Inflammatory macrophage treated with lipopolysaccharide for 4 hours (primary cell): Measurements from ENCODE around the gene PCOLCE2.
A peak's percentile ranks its signal among the peaks of the same experiment; 100 is the strongest.
"Not testable (repeated sequence)": the region's sequence is repeated elsewhere in the genome, so short reads cannot be mapped to it uniquely, and the experiment has no call there.

Experiments
- DNase-seq: peaks from one replicate; pipeline ENCODE4 v3.0.0-alpha.2; 2020

Gene PCOLCE2

GRCh38 chr3:142898346-142899213 lies 9.7 kb upstream of the PCOLCE2 start:
- no peak for DNase-seq

- DNase-seq, result no peak
Observed at GRCh38 chr3:142897807-142898206, 8.9 kb upstream of the PCOLCE2 start.

GRCh38 chr3:142896996-142897395 lies 8.1 kb upstream of the PCOLCE2 start:
- DNase-seq, result no peak

- DNase-seq, result no peak
Observed at GRCh38 chr3:142896201-142896755, 7.4 kb upstream of the PCOLCE2 start.

- no peak for DNase-seq
Observed at GRCh38 chr3:142894493-142894892, 5.6 kb upstream of the PCOLCE2 start.

DNA sequence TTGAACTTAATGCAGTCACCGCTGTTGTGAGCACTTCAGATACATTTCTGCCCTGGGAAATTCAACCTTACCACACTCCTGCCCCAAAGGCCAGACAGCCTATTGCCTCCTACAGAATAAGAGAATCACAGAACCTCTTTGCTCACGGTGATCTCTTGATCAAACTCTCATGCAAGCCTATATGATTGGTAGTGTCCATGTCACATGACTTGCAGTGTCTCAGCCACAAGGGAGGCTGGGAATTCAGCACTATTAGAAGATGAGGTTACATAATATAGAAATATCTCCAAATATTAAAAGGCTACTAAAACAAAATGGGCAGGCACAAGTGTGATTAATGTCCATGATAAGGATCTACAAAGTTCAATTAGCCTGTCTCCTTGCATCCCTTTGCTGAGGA lies 3.8 kb upstream of the PCOLCE2 start:
- no peak for DNase-seq

DNA sequence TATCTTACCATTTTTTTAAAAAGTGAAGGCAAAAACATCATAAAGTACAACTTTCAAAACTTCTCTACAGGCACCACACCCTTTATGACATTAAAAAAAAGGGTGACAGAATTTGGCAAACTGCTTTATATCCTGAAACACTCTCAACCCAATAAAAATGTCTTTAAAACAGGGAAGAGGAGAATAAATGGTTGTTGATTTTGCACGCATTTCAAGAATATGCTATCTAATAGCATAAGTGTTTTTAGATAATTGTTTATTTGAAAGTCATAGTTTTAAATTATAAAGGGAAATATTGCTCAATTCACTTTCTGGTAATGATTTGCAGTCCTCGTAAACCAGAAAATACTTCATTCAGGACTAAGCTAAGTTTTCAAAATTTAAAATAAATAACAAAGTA lies 1.7 kb upstream of the PCOLCE2 start:
- DNase-seq, result no peak

- no peak for DNase-seq
Observed at GRCh38 chr3:142889212-142890014, 530 bp upstream of the PCOLCE2 start.

GRCh38 chr3:142888099-142888480 lies 793 bp downstream of the PCOLCE2 start:
- DNase-seq, result no peak

GRCh38 chr3:142886940-142887339 lies 1.9 kb downstream of the PCOLCE2 start:
- DNase-seq, result no peak

DNA sequence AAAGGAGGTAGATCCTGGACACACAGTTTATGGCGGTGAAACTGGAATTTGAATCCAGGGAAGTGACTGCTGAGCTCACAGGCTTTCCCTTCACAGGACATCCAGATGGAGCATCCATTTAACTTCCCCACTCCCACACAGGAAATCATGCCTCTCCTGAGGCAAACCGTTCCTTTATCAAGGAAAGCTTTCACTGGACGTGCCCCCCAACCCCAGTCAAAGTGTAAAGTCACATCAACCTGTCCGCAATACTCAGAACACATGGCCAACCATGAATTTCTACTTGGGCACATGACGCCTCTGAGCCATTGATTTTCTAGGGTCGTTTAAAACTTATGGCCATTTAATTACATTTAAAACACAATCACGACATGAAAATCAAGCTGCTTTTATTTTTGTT lies 2.9 kb downstream of the PCOLCE2 start:
- no peak for DNase-seq

- DNase-seq, result peak; percentile 41
Observed at GRCh38 chr3:142884531-142884930, 4.4 kb downstream of the PCOLCE2 start.

DNA sequence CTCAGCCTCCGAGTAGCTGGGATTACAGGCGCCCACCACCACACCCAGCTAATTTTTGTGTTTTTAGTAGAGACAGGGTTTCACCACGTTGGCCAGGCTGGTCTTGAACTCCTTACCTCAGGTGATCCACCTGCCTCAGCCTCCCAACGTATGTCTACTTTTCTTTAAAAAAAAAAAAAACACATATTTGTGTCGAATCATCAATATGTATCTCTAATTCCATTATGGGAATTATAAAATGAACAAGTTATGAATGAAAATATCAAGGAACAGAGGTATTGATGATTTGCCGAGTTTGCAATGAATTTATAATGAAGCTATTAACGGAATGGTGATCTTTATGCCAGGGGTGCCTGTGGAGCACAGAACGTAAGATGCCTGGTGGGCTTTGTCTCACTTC lies 5.3 kb downstream of the PCOLCE2 start:
- DNase-seq, result not testable (repeated sequence)

- no peak for DNase-seq
Observed at GRCh38 chr3:142881445-142882224, 7.2 kb downstream of the PCOLCE2 start.

- no peak for DNase-seq
Observed at GRCh38 chr3:142878649-142879300, 10.1 kb downstream of the PCOLCE2 start.

DNA sequence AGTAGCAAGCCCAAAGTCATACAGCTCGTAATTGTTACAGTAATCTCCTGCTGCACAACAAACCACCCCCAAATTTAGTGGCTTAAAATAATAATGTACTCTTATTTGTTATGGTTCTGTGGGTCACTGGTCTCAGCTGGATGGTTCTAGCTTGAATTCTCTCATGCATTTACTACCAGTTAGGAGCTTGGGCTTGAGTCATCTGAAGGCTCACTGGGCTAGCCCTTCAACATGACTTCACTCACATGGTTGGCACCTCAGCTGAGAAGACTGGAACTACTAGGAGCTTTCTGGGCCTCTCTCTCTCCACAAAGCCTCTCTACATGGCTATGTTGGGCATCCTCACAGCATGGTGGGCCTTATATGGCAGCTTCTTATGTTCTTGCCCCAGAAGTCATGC lies 12.5 kb downstream of the PCOLCE2 start:
- DNase-seq, result no peak

DNA sequence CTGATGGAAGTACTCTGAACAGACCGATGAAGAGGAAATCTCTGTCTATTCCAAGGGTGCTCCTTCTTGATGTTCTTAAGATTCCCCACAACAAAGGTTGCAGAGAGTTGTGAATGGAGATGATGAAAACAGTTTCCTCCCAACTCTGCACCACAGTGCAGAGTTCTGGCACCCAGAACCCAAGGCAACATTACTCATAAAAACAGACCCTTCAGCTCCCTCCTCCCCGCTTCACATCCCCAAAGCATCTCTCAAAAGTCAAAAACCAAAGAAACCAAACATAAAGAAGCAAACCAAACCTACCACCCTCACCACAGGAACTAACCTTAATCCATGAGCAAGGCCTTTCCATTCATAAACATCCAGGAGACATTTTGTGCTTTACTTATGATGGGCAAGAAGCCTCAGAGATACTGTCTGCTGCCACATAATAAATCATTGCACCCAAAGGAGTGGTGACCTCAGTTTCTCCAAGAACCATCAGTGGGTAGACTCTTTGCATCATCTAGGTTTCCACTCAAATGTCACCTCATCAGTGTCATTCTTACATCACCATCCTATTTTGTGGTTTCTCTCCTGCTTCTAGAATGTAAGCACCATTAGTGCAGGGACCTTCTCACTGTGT lies 13.2 kb downstream of the PCOLCE2 start:
- DNase-seq, result no peak

DNA sequence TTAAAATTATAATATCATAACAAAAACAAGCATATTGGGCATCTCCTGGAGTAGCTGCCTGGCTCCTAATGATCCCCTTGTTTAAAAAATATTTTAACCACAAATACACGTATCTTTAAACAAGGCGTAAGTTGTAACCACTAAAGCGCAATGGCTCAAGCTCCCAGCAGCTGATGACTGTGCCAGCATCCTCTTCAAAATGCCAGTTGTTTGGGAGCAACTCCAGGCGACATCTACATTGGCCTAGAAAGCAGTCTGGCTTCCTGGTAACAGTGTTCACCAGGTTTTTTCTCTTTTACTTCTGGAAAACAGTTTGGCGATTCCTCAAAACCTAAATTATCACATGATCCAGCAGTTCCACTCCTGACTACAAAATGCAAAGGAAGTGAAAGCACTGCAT lies 13.8 kb downstream of the PCOLCE2 start:
- DNase-seq, result no peak

GRCh38 chr3:142868382-142868781 lies 20.5 kb downstream of the PCOLCE2 start:
- not testable (repeated sequence) for DNase-seq

DNA sequence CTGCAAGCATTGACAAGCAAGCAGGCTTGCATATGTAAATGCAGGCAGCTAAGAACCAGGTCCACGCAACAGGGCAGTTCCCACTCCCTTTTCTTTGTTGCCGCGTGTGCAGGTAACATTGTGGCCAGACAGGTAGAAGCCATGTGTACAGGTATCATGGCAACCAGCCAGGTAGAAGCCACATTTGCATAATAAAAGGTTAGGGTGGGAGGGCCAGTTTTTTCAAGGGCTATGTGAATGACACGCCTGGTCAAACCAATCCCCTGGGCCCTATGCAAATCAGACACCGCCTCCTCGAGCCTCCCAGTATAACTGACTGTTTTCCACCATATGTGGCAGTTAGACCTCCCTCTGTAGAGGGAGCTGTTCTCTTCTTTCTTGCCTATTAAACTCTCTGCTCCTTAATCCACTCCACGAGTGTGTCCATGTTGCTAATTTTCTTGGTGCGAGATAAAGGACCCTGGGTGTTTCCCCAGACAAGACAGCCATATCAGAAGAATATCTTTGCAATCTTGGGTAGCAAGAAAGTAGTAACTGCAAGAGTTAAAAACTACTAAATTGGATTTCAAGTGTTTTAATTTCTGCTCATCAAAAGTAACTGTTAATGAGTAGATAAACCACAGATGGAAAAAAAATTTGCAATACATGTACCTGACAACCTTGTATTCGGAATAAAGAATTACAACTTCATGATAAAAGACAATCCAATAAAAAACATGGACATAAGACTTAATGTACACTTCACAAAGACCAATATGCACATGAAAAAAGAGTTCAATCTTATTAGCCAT lies 21.8 kb downstream of the PCOLCE2 start:
- no peak for DNase-seq
